SU-DHL-6 (cell line): ENCODE measurements around the gene CERS6.

Experiments
- CTCF ChIP-seq: fragments of 200-600 bp; sonication (generic); IDR thresholded peaks from one replicate; pipeline ENCODE4 v1.5.1; 2017; ENCODE audit warnings: antibody characterized with exemption, mild to moderate bottlenecking, low read length, moderate library complexity; ENCODE audit not compliant: insufficient read depth, poor library complexity, severe bottlenecking
- EZH2phosphoT487 ChIP-seq: fragments of 200-600 bp; sonication (generic), shearing (Covaris generic); conservative IDR thresholded peaks from 2 replicates; pipeline ENCODE4 v1.6.1; 2018; ENCODE audit warnings: mild to moderate bottlenecking, antibody characterized with exemption, low read length, moderate library complexity, mixed read lengths

- TF ChIP-seq CTCF (no peak), EZH2phosphoT487 (no peak)
Observed at GRCh38 chr2:168793596-168793995, 337.5 kb downstream of the CERS6 start.
